NCI-H526 (cell line): ENCODE data around the gene TTC7B.
A peak's percentile ranks its signal among the peaks of the same experiment; 100 is the strongest.

Experiments used
- DNase-seq, 2 experiments: peaks; one replicate each; lab custom pipeline; 2025; lab: John Stamatoyannopoulos, UW

The TTC7B gene

DNA sequence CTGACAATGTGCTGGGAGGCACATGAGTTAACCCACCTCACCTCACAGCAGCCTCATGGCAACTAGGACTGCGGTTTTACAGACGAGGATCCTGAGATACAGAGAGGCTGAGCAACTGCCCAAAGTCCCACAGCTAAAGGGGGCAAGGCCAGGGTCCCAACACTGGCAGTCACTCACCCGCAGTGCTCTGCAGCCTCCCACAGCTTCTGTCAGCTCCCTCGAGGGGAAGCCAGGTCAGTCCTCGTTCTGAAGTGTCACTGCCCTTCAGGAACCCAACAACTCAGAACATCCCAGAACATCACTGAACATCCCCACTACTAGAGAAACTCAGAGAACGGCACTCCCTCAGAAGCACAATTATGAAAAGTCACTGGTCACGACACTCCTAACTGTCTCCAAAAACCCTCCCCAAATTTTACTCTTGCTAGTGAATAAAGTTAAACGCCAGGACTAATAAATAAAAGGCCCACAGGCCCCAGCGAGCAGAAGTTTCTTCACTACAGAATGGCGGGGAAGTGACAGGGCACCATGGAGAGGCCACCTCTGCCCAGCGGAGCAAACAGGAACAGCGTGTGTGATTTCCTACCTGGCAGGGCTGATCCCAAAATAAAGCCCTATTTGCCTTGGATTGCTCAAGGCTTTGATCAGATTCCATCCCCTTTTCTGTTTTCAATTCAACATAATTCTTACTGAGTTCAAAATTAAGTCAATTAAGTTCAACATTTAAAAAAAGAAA, 75.1 kb downstream of the TTC7B start:
- DNase-seq = no peak

DNA sequence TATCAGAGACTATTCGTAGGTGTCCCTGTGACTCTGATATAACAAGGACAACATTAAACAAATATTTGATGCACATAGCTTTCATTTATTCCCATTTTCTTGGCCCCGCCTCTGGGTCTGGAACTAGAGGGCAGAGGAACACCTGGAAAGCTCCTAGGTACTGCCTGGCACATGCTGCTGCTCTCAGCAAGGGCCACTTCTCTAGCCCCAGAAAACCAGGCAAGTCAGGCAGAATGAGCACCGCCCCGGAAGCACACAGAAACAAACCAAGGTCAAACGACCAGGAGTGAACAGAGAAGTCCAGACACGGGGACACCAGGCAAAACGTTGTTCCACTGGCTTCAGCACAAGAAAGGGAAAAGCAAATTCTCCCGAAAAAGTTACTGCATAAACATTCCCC, 76.1 kb downstream of the TTC7B start:
- no peak for DNase-seq

DNA sequence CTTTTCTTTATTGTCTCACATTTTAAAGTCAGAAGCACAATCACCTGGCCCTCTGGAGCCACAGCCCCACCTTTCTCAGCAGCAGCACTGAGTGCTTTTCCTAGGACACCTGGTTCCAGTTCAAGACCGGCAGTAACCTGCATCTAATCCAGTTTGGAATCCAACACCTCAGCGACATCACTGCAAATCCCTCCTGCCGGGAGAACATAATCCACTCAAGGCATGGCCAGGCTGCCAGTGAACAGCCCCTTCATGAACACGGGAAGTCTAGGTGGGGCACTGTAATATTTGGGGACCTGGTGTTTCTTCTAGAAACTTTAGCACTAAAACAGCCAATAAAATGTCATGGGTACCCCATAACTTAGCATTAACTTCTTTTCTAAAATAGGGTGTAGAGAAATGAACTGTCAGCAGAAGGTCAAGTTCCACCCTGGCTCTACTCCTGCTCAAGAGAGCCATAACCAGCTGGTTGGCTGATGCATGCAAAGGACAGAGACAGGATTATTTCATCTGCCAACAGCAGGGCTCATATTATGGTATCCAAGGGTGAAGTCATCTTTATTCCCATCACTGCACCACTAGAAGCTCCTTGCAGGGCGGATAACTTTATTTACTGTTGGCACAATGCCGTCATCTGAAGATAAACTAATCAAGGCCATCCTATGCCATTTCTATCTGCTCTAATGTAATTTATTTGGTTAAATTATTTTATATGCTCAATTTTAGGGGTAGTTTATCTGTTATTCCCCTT, 76.7 kb downstream of the TTC7B start:
- no peak for DNase-seq

DNA sequence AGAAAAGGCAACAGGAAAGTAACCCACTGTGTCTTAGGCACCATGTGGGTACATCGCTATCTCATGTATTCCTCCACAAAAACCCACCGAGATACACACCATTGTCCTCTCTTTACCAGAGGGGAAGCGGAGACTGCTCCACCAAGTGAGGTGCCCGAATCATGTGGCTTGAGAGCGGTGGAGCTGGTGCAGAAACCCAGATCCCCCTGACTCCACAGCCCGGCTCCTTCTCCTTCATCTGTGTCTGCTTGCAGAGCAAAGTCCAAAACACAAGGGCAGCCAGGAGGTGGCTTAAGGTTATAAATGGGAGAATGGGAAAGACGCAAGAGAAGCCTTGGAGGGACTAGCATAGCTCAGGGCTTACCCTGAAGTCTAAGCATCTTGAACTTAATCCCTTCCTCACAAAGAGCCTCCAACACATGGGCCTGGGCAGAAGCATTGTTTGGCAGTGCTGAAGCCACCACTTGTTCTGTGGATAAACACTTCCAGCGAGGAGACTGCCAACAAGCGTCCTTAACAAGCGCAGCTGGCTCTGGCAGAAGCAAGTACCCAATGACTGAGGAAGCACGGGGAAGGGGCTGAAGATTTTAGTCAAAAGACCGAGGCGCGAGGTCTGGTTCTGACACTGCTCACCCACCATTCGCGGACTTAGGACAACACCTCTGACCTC, 83.0 kb downstream of the TTC7B start:
- DNase-seq = no peak

DNA sequence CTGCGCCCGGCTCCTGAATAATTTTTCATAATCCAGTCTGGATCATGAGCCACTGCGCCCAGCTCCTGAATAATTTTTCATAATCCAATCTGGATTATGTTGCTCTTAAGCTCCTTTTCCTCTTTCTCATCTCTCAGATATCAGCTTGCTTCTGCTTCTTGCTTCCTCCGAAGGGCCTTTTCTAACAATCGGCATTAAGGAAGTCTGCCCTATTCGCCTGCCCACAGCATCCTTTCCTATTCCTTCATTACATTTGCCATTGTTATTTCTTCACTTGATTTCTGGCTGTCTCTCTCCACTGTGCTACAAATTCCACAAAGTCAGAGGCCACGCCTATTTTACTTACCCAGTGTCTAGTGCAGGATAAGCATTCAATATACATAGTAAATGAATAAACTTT, 83.5 kb downstream of the TTC7B start:
- DNase-seq = no peak

DNA sequence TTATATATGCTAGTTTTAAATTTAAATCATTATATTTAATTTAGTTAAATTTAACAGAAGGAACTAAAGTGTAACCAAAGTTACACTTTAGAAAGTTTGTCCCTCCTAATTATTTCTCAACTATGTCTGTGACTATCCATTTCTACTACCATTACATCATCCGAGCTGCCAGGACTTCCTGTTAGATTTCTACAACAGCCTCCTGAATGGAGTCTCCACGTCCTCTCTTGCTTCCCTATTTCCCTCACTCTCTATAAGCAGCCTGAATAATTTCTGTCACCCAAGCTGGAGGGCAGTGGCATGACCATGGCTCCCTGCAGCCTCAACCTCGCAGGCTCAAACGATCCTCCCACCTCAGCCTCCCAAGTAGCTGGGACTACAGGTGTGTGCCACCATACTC, 84.1 kb downstream of the TTC7B start:
- no peak for DNase-seq

DNA sequence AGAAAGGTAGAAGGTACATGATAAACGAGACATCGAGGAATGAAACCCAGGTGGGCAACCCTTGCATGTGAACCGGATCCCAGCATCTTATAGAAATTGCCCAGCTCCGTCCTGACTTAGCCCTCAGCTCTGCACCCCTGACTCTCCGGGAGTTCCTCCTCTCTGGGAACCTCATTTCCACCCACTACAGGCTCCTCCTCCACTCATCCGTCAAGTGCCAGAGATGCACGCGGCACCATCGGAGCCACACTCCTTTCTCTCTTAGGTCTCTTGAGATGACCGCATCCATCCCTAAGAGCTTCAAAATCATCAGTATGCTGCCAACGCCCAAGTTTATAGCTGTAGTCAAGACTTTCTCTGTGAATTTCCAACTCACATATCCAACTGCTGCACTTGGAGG, 84.7 kb downstream of the TTC7B start:
- DNase-seq = no peak

DNA sequence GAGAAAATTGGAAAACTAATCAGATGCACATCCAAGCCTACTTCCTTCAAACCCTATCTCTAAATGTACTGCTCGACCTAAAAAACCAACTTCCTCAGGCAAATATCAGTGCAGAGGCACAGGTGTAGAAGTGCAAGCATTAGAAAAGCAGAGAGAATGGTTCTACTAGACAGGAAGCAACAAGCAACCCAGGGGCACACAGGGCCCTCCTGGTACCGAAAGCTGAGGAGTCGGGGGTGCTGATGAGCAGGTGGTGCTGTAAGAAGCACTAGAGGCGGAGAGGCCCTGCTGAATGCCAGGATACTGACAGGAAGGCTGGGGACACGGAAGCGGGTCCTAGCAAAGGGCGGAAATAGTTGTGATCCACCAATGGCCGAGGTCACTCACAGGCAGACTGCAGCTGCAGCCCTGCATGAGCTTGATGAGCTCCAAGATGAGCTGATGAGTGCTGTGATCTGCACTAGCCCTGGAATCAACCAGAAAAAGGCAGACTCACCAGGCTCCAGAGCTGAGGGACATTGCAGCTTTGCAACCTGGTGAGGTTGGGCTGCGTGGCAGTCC, 85.9 kb downstream of the TTC7B start:
- DNase-seq = no peak

DNA sequence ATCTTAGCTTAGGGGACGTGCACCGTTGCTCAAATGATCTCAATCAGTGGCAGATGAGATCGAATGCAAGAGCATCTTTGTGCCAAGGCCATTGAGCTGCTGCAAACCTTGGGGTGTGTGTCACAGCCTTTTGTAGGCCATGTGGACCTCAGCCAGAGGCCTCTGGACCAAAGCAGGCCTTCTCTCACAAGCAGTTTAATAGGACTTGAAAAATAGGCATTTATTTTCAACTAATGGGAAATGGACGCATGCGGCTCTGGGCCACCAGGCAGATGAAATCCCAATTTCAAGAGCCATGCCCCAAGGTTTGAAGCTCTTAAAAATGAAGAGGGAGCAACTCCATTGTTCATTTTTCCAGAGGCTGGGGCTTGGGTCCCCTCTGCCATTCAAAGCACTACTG, 87.3 kb downstream of the TTC7B start:
- no peak for DNase-seq

DNA sequence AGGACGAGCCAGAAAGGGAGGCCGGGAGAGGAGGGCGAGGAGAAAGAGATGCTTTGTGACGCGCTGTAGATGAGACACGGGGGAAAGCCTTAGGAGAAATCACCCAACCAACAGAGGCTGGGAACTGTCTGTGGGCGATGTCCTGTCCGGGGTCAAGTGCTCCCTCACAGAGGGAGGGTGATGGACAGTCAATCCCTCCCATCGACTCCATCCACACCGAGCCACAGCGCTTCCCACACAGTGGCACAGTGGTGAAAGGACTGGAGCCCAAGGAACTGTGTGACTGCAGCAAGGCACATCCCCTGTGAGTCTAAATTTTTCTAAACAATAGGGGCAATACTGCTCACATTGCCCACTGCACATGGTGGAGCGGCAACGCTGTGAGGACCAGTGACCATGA, 89.1 kb downstream of the TTC7B start:
- no peak for DNase-seq

DNA sequence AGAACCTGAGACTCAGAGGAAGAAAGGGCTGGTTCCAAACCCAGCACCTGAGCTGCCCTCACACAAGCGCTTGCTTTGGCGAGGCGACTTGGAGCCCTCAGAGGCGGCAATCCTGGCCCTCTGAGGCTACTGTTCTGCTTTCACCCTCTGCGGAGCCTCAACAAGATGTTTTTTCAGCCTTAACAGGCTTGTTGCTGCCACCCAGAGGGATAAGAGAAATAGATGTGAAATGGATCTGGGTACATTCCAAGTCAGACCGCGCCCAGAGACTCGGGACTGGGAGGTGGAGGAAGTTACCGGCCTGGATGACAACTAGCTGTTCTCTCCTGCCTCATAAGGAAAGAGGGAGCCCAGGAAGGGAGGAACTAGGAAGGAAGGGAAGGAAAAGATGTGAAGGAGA, 89.6 kb downstream of the TTC7B start:
- peak in 1 of 2 experiments; percentile 12 for DNase-seq

DNA sequence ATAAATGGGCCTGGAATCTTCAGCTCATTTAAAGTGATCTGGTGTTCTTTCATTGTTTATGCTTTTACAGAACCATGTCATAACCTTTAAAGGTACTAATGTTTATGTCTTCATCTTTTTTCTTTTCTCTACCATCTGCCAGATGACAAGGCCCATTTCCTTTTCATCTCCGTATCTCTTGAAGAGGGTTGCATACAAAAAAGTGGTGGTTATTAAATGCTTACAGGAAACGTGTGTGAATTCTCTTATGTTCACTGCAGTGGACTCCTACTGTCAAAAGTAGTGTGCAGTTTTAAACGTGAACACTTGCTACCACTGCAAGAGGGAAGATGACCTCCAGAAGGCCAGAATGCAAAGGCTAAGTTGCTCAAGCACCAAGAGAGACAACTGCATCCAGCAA, 91.4 kb downstream of the TTC7B start:
- DNase-seq = no peak

DNA sequence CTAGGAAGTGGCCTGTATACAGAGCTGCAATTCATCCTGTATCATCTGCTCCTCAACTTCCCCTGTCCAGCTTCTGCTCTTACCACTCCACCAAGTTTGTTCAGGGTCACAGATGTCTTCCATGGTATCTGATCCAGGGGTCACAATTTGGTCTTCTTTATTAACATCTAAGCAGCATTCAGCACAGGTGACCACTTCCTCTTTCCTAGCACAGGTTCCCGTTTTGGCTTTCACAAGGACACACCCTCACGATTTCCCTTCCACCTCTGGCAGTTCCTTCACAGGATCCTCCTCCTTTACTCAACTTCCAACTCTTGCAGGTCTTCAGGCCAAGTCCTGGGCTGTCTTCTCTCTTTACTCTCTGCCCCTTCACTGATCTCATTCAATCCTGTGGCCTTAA, 93.6 kb downstream of the TTC7B start:
- no peak for DNase-seq

DNA sequence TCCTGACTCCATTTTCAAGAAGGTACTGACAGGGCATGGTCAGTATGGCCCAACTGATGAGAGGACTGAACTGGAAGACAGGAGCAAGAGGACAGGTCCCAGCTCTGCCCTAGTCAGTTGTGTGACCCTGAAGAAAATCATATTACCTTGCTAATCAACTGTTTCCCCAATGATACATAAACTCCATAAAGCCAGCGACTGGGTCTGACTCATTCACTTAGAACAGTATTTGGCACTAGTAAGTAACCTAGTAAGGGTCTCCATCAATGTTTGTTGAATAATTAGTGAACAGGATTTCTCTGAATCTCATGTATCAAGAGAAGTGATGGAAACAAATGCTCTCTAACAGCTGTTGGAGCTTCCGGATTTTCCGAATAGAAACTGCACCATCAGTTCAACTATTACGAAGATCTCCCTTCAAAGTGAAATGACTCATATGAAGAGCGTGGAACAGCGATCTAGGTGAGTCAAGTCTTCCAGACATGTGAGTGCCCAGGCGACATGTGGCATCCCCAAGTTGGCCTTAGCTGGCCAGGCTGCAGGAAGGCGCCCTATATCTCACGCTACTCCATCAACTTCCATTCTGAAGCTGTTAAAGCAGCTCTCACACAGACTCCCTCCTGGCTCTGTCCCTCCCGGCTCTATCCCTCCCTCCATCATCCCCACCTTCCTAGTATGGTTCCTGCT, 94.5 kb downstream of the TTC7B start:
- DNase-seq = no peak

DNA sequence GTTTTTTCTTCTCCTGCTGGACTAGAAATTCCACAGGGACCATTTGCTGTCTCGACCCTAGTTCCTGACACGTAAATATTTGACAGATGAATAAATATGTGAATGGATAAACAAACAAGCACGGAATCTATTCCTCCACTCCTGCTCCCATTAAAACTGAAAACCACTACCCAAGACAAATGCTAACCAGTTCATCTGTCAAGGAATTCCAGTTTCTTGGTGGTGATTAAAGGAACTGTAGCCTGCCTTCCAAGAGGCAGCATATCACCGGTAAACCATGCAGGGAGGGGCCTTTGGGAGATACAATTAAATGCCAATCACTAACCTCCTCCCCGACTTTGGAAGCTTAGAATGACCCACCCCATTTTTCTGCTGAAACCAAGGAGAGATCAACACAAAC, 95.4 kb downstream of the TTC7B start:
- no peak for DNase-seq

DNA sequence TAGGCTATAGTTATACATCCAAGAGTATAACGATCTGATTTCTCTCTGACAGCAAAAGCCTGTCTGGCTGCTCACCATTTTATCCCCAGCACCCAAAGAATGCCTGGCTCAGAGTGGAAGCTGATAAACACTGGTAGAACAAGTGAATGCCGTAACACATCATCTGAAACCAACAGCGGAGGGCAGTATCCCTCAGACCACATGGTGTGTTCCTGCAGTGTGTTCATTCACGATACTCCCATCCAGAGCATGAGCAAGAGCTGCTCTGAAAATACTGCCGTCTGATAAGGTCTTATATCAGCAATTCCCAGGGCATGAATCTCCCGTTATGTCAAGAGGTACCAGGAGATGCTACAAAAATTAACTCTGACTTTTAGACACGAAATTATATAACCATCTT, 95.9 kb downstream of the TTC7B start:
- no peak for DNase-seq

DNA sequence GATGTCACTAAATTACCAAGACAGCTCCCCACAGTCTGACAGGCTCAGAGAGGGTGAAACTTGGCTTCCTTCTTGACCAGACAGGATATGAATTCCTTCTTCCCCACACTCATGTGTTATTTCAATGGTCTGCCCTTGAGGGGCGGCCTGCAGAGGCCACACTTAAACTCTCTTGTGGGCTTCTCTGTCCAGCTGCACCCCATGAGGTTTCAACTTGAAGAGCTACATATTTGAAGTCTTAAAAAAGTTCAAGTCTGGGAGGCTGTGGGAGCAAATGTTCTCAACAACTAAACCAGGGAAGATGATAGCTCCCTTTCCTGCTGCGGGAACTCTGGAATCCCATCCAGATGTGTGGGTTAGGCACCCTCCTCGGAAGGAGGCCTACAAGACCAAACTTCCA, 98.3 kb downstream of the TTC7B start:
- no peak for DNase-seq

DNA sequence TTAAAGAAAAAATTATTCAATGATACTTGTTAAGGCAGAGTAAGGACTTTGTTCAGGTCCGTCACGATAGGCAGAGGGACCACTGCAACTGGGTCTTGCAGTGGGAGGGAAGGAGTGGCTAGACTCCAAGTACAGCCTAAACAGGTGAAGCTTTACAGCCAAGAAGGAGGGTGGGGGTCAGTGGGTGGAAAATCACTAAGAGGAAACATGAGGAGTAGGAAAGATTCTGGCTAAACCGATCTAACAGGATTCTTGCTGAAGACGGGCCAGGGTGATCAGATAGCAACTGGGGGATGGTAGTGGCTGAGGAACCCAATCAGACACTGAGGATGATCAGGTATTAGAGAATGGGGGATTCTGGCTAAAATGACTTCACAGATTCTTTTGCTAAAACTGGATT, 100.2 kb downstream of the TTC7B start:
- no peak for DNase-seq

DNA sequence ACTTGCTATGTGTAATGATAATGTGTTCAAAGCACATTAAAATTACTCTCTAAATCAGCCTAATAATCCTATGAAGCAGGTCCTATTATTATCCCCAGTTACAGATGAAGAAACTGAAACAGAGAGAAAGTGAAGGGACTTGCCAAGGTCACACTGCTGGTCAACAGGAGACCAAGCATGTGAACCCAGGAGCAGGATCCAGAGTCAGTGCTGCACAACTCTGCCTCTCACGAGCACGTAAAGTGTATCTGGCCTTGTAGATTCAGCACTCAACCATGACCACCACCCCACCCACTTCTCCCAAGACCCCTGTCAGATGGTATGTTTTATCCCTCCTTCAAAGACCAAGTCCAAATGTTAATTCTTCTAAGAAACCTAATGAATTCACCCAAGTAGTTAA, 100.7 kb downstream of the TTC7B start:
- DNase-seq = no peak

DNA sequence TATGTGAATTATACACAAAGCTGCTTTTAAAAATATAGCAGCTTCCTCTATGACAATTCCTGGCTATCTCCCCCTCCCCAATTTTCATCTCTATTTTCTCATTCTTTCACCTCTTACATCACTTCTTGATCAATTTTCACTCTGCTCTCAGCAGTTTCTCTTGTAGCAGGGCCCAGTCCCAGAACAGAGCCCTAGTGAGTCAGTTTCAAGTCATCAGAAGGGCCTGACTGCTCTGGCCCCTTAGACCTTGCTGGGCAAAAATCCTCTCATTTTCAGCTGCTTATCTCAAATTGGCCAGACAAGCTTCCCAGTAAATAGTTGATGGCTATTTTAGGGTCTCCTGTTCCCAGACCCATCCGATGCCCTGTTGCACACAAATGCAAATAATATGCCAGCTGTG, 101.4 kb downstream of the TTC7B start:
- DNase-seq = no peak

DNA sequence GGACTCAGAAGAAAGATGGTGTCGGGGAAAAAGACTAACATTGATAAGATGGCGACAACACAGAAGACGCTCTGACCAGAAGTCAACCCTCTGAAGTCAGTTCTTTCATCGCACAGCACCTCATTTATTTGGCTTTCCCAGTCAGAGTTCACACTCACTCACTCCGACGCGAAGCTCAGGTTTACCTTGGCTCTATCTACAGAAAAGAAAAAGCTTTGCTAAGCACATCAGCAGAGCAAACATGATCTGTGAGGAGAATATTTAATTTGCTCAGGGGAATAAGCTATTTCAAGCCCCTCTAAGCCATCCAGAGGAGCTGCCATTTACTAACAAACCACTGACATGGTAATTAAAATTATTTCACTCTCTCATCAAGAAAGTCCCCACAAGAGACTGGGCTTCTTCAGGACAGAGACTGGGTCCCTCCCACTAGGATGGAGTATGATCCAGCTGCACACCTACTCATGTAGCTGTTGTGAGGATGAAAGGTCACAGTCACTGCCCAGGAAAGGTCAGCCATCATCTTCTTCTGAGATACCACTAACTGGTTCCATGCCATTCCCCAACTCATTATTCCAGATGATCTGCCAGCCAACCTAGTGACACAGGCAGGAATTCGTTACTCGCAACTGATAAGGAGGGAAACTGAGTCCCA, 111.4 kb downstream of the TTC7B start:
- no peak for DNase-seq
